ENCODE data around the gene GRPEL1.

DNA sequence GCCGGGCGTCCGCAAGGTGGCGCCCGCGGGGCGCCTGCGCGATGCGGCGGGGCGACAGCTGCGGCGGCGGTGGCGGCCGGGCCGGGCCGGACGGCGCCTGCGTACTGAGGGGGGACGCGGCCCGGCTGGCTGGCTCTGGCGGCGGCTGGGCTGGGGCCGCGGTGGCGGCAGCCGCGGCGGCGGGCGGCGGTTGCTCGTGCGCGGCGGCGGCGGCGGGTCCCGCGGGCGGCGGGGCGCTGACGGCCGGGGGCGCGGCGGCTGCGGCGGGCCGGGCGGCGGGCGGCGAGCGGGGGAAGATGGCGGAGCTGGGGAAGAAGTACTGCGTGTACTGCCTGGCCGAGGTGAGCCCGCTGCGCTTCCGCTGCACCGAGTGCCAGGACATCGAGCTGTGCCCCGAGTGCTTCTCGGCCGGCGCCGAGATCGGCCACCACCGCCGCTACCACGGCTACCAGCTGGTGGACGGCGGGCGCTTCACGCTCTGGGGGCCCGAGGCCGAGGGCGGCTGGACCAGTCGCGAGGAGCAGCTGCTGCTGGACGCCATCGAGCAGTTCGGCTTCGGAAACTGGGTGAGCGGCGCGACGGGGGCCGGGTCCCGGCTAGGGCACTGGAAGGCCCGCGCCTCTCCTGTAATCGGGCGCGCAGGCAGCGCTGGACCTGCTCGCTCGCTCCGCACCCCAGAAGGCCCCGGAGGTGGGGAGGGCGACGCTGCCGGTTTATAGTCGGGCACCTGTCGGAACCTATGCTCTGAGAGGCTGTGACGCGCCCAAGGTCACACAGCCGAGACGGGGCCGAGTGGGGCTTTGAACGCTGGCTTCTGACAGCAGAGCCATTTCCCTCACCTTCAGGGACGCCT is 24.4 kb downstream of the GRPEL1 start, which contains the start of gene TADA2B:
- TF ChIP-seq, protein P1, sequence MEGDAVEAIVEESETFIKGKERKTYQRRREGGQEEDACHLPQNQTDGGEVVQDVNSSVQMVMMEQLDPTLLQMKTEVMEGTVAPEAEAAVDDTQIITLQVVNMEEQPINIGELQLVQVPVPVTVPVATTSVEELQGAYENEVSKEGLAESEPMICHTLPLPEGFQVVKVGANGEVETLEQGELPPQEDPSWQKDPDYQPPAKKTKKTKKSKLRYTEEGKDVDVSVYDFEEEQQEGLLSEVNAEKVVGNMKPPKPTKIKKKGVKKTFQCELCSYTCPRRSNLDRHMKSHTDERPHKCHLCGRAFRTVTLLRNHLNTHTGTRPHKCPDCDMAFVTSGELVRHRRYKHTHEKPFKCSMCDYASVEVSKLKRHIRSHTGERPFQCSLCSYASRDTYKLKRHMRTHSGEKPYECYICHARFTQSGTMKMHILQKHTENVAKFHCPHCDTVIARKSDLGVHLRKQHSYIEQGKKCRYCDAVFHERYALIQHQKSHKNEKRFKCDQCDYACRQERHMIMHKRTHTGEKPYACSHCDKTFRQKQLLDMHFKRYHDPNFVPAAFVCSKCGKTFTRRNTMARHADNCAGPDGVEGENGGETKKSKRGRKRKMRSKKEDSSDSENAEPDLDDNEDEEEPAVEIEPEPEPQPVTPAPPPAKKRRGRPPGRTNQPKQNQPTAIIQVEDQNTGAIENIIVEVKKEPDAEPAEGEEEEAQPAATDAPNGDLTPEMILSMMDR (IDR thresholded peaks at IDR 0.05) = no peak
- no peak for TF ChIP-seq POLR2A (IDR thresholded peaks at IDR 0.05)

Data from lower leg skin (tissue), 3 donors.